Skin epidermis (tissue), 12 donors: Measurements from ENCODE around the gene DUS1L.

Experiments used
- H3K27ac ChIP-seq, 21 experiments: fragments of 200-600 bp; sonication (generic) in 11 of 21; one replicate each; pipeline ENCODE4 v1.5.0; 2020; ENCODE audit warnings: mild to moderate bottlenecking in 3 of 21, inconsistent platforms in 2 of 21, moderate library complexity in 2 of 21
- H3K4me3 ChIP-seq, 7 experiments: fragments of 200-600 bp; sonication (generic) in 2 of 7; one replicate each; pipeline ENCODE4 v1.5.0; 2020; ENCODE audit warnings: inconsistent platforms in 2 of 7, mild to moderate bottlenecking in 2 of 7, moderate library complexity in 1 of 7

DUS1L gene

GRCh38 chr17:82033359-82034085 lies 32.1 kb downstream of the DUS1L start:
- no peak overlapping the region for H3K27ac ChIP-seq
- H3K4me3 ChIP-seq: no peak overlapping the region

DNA sequence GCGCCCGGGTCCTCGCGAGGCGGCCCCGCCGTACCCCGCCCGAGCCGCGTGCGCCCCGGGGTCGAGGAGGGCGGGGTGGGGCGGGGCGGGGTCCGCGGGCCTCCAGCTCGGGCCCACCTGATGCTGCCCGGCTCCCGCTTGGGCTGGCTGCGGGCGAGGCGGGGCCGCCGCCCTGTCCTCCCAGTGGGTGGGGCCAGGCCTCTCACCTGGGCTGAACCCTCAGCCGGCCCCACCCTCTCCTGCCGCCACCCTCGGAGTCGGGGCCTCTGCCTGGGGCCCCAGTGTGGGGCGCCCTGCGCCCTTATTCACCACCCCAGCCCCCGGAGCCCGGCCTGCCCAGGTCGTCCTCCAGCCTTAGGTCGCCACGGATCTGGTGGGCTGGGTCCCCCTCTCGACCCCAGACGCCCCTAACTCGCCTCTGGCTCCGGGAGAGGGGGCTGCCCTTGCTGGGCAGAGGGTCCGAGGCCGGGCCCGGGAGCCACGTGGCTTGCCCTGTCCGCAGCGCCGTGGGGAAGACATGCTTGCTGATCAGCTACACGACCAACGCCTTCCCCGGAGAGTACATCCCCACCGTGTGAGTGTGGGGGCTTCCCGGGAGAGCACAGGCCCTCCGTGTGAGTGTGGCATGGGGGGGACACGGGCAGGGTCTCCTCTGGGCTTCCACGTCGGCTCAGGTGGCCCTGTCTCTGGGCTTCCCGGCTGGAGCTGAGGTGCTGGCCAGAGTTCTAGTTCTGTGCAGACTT lies 33.5 kb downstream of the DUS1L start:
- peak overlapping the region in 6 of 21 experiments; percentile 11 to 67 (median 48) for H3K27ac ChIP-seq
- peak overlapping the region in 6 of 7 experiments; percentile 20 to 49 (median 29) for H3K4me3 ChIP-seq

DNA sequence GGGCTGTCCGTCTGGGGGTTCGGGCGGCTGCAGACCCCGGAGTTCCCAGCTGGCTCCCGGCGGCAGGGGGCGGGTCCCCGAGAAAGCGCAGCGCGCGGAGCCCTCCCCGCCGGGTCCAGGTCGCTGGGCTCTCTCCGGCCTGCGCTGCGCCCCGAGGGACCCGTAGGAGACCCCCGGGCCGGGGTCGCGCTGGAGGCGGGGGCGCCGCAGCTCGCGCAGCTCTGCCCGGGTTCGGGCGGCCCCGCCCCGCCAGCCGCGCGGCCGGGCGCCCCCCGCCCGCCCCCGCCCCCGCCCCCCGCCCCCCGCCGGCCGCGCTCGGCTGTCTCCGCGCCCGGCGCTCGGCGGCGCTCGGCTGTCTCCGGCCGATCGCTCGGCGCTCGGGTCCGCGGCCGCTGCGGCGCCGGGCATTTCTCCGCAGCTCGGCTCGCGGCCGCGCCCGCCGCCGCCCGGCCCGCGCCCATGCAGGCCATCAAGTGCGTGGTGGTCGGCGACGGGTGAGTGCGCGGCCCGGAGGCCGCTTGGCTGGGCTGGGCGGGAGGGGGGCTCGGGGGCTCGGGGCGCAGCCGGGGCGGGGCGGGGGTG lies 34.2 kb downstream of the DUS1L start, which contains the start of gene RAC3:
TSS of gene RAC3 (plus strand) at position 376 of the 582 bp plus-strand sequence. CDS start at position 460, 84 bp downstream.
- peak within 1 kb of the TSS; percentile 32 to 49 (median 42) for H3K4me3 ChIP-seq
- H3K27ac ChIP-seq: peak within 1 kb of the TSS in 12 of 21 experiments; percentile 11 to 67 (median 52)

- peak overlapping the region in 10 of 21 experiments; percentile 18 to 65 (median 50) for H3K27ac ChIP-seq
- peak overlapping the region; percentile 32 to 49 (median 42) for H3K4me3 ChIP-seq
Measured at GRCh38 chr17:82030470-82031302, 34.9 kb downstream of the DUS1L start.

- H3K4me3 ChIP-seq: peak overlapping the region in 3 of 7 experiments; percentile 46 to 49 (median 49)
Measured at GRCh38 chr17:82029990-82030469, 35.6 kb downstream of the DUS1L start.

DNA sequence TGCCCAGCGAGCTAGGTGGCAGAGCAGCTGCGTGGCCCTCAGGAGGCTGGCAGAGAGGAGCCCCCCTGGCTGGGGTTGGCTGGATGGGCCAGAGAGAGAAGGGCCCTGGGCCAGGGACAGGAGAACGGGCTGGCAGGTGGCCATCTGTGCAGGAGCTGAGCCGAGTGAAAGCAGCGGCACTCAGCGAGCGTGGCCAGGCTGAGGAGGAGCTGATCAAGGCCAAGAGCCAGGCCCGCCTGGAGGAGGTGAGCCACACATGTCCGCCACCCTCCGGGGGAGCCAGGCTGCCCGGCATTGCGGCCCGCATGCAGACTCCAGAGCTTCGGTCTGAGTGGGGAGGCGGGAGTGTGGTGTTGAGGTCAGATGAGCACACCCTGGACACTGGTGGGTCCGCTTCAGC lies 36.2 kb downstream of the DUS1L start:
- no peak overlapping the region for H3K4me3 ChIP-seq
- no peak overlapping the region for H3K27ac ChIP-seq

More at GRCh38 chr17:82029990-82030469, 35.6 kb downstream of the DUS1L start:
- H3K27ac ChIP-seq: peak overlapping the region in 1 of 21 experiments; percentile 50

DNA sequence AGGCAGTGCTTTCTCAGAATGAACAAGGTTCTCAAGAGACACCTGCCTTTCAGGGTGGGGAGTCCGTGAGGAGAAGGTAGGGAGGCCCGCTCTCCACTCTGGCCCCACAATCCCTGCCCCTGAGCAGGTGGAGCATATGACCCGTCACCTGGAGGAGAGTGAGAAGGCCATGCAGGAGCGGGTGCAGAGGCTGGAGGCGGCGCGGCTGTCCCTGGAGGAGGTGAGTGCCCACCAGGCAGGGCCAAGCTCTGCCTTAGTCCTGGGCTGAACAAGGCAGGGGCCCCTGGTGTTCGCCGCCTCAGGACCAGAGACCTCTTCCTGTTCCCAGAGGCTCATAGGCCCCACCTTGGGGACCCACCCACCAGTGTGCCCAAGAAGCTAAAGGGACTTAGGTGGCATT lies 36.6 kb downstream of the DUS1L start:
- Histone ChIP-seq H3K27ac (no peak overlapping the region), H3K4me3 (no peak overlapping the region)

- Histone ChIP-seq H3K27ac (no peak overlapping the region), H3K4me3 (no peak overlapping the region)
Measured at GRCh38 chr17:82028246-82028645, 37.4 kb downstream of the DUS1L start.

- no peak overlapping the region for H3K27ac ChIP-seq
- H3K4me3 ChIP-seq: no peak overlapping the region
Measured at GRCh38 chr17:82025401-82026107, 40.0 kb downstream of the DUS1L start.

DNA sequence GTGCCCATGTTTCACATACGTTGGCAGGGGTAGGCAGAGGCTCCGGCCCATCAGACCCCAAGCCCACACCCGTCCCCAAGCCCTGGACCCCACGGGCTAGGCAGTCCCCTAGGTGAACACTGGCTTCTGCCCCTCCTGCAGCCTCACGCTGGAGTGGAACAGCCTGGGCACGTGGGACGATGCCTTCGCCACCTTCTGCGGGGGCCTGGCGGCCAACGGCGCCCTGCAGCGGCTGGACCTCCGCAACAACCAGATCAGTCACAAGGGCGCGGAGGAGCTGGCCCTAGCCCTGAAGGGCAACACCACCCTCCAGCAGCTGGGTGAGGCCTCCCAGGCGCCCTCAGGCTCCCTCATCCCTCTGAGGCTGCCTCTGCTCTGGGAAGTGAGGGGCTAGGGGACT lies 40.7 kb downstream of the DUS1L start:
- Histone ChIP-seq H3K27ac (no peak overlapping the region), H3K4me3 (no peak overlapping the region)

DNA sequence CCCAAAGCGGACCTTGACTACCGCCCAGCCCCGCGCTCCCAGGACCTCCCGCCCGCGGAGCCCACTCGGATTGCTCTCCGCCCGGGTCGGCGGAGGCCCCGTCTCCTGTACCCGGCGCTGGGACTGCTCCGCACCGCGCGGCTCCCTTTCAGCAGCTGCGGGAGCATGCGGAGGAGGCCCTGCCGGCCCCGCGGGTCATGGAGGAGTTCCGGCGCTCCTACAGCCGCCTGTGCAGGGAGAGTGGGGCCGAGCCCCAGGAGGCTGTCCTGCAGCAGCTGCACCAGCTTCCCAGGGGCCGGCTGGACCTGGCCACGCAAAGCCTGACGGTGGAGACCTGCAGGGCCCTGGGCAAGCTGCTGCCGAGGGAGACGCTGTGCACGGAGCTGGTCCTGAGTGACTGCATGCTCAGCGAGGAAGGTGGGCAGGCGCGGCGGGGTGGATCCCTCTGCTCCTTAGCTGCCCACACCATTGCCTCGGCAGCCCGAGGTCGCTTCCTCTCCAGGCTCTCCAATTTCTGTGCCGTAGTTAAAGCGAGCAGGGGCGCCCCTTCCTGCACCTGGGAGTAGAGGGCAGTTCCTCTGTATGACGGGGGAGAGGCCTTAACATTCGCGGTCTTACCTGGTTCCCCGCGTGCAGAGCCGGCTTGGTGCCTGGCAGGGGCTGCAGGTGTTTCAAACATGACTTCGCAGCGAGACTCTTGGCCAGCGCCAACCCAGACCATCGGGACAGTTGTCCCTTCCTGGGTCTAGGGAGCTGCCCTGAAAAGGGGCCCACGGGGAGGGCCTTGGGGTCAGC lies 42.0 kb downstream of the DUS1L start:
- Histone ChIP-seq H3K4me3 (peak overlapping the region; percentile 66 to 89 (median 71)), H3K27ac (peak overlapping the region in 18 of 21 experiments; percentile 20 to 87 (median 68))

DNA sequence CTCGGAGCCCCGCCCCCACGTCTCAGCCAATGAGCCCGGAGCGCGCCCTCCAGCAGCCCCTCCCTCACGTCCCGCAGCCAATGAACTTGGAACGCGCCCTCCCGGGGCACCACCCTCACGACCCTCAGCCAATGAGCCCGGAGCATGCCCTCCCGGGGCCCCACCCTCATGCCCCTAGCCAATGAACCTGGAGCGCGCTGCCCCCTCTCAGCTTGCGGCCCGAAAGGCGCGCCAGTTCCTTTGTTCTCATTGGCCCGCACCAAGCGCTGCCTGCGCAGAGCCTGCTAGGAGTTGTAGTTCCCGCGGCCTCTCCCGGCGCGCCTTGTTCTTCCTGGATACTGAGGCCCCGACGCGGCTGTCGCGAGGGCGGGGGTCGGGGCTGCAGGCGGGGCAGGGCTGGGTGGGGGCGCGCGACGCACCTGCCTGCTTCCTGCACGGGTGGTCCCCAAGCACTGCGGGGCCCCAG lies 42.6 kb downstream of the DUS1L start, which contains the start of gene LRRC45:
TSS of gene LRRC45 (plus strand) at position 325 of the 466 bp plus-strand sequence. CDS start 339 bp downstream, outside the sequence.
- H3K4me3 ChIP-seq: peak within 1 kb of the TSS; percentile 66 to 99 (median 79)
- peak within 1 kb of the TSS; percentile 40 to 87 (median 77) for H3K27ac ChIP-seq

DNA sequence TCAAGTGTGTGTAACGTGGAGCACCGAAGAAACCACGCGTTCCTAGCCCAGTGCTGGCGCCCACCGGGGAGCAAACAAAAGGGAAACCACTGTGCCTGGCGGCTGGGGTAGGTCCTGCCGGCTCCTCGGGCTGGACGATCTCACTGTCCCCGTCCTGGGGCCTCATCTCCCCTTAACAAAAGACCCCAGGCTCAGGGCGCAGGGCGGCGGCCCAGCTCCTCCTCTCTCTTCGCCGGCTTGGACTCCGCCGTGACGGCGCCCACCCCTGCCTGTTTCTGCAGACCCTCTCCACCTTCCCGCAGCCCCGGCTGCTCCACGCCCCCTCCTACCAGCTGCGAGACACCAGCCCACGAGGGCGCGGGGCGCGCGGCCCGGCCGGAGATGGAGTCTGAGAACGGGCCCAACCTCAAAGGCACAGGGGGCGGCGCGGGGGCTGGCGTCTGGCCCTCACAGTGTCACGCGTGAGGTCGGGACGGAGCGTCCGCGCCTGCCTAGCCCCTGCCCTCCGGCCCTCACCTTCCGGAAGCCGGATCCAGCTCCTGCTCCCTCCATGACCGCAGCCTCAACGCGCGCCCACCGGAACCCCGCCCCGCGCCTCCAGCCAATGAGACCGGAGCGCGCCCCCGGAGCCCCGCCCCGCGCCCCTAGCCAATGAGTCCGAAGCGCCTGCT lies 43.2 kb downstream of the DUS1L start, which contains the start of gene CENPX:
TSS of gene CENPX (minus strand) at position 569 of the 671 bp plus-strand sequence. CDS start at position 552, 17 bp downstream.
- H3K4me3 ChIP-seq: peak within 1 kb of the TSS; percentile 66 to 99 (median 79)
- H3K27ac ChIP-seq: peak within 1 kb of the TSS; percentile 40 to 87 (median 77)

DNA sequence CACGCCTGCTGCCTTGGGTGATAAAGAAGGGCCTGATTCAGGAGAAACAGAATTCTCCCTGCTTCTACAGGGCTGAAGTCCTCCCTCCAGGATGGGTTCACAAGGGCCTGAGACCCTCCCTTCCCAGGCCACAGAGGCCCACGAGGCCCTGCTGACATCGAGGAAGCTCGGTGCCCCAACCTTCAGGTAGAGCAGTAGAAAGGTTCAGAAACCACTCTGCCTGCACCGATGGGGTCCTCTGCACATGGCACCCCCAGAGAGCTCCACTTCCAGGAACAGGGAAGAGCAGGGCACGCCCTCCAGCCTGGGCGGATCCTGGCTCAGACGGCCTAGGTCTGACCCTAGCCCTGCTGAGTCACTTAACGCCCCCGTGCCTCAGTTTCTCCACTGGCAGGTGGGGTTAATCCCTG lies 43.7 kb downstream of the DUS1L start:
- Histone ChIP-seq H3K4me3 (peak overlapping the region; percentile 66 to 99 (median 70)), H3K27ac (peak overlapping the region in 18 of 21 experiments; percentile 40 to 87 (median 79))

DNA sequence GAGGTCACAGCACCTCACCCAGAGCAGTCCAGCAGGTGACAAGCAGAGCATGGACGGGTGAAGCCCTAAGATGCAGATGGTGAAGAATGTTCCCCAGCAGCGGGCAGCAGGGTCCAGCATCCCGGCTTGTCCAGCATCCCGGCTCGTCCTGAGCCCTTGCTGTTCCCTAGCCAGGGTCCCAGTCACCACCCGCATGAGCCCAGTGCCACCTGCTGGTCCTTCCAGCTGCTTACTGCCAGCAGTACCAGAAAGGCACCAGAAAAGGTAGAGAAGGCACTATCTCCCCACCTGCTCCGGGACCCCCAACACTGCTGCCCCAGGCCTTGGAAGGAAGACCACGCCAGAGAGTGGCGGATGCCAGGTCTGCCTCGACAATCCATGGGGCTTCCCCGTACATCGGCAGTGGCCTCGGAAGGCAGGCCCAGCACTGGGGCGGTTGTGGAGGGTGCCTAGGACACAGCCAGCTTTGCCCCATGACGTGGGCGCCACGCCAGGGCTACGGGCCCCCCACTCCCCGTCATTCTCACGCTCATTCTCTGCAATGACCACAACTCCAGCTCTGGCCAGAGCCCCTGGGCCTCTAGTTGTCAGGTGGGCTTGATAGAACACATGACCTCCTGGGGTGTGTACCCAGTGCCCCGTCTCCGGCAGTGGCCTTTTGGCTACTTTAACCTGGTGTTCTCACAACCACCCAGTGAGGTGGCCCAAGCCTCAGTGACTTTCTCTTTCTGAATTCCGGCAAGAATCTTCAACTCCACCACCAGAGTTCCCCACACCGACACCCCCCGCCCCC lies 44.3 kb downstream of the DUS1L start:
- H3K27ac ChIP-seq: peak overlapping the region in 8 of 21 experiments; percentile 58 to 87 (median 80)

GRCh38 chr17:82020572-82021106 lies 45.0 kb downstream of the DUS1L start:
- no peak overlapping the region for H3K27ac ChIP-seq
- H3K4me3 ChIP-seq: no peak overlapping the region

More for the DNA sequence above, 44.3 kb downstream of the DUS1L start:
- peak overlapping the region in 5 of 7 experiments; percentile 66 to 99 (median 69) for H3K4me3 ChIP-seq
